NCI-H345 (cell line): ENCODE measurements around the gene MTURN.
"Not testable (repeated sequence)": the region's sequence is repeated elsewhere in the genome, so short reads cannot be mapped to it uniquely, and the experiment has no call there.

Experiments
- DNase-seq: peaks from one replicate; lab custom pipeline; 2025; lab: John Stamatoyannopoulos, UW

The MTURN gene

DNA sequence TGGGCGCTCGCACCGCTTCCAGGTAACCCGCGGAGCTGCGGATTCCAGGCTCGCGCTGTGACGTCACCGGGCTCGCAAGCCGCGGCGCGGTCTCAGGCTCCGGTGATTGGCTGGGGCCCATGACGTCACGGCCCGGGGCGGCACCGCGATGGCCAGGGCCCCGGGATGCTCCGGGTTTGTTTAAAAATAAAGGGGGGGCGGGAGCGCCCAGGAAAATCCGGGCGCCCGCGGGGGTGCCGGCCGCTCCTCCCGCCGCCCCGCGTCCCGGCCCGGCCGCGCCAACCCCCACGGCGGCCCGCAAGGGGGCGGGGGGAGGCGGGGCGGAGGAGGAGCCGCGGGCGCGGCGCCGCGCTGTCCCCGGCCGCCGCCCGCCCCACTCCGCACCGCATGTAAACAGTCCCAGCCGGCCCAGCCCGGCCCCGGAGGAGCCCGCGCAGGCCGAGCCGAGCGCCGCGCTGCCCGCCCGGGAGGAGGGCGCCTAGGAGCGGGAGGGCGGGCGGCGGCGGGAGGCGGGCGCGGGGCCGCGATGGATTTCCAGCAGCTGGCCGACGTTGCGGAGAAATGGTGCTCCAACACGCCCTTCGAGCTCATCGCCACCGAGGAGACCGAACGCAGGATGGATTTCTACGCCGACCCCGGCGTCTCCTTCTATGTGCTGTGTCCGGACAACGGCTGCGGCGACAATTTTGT is at the start of gene MTURN:
Gene MTURN (plus strand): TSS at position 376 of the 690 bp plus-strand sequence. CDS start 151 bp downstream, at position 527.
- DNase-seq, result peak; percentile 95

DNA sequence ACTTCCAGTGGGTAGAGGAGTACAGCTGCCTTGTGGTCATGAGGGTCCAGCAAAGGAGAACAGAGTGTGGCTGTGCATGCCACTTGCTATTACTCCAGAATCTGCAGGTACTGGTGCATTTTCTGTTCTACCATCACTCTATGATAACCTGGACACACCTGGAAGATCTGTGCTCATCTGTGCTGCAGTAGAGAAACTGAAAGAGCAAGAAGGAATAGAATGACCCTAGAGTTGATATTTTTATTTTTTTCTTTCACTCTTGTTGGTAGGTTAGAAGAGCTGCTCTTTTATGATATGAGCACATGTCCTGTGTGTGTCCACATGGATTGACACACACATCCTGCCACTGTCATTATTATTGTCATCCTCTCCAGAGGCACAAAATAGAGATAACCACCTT is 48.3 kb upstream of the MTURN start:
- DNase-seq, result no peak

DNA sequence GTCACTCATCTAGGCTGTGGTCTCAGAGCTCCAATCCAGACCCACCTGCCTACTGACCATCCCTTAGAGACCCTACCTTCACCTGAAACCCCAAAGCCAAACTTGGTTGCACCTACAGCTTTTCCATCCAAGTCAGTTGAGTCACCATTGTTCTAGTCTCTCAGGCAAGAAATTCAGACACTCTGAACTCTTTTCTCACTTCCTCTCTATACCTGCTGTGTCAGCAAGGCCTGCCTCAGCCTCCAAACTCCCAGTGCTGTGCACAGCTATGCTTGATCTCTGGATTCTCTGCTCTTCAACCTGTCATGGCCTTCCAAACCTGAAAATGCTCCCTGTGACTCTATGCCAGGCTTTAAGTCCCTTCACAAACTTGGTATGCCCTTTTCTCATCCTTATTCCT is 47.4 kb upstream of the MTURN start:
- no peak for DNase-seq

DNA sequence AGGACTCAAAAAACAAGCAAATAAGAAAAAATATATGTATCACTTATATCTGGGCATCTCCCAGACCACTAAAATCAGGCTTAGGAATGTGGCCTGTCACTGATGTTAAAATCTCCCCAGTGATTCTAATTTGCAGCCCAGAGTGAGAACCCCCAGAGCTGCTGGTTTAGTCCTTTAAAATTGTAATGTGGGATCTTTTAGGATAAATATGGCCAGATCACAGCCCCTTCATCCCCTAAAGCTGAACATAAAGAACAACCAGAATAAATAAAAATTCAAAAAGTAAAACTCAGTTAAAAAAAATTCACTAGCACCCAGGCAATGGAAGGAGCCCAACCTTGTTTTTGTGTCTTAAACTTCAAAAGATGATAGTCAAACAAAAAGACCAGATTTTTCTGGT is 46.4 kb upstream of the MTURN start:
- DNase-seq, result no peak

DNA sequence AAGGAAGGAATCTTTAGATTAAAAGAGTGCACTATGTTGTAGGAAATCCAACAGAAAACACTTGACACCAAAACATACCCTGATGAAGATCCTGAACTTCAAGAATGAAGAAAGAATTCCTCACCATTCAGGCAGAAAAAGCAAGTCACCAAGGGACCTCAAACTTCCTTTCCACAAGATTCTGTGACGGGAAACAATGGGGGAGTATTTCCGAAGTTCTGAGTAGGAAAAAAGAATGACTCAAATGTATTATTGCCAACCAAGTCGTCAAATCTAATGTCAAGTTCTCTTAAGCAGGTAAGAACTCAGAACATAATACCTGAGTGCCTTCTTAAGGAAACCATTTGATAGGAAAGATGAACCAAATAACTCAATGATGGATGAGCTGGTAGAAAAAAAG is 44.7 kb upstream of the MTURN start:
- DNase-seq, result no peak

DNA sequence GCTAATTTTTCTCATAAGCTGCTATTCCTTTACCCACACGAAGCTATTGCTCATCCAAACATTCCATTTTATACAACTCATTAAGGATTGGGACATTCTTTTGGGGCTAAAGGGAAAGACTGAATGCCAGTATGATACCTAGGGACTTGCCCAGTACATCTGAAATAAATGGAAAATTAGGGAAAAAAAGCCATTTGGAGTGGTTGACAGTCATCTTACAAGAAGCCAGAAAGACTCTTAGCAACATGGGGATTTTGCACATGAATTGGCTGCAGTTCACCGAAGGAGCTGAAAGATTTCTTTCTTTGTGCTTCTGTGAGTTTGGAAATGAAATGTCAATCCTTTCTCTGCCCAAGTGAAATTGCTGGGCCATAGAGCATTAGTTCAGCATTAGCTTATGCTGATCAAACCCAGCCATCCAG is 43.3 kb upstream of the MTURN start:
- no peak for DNase-seq

DNA sequence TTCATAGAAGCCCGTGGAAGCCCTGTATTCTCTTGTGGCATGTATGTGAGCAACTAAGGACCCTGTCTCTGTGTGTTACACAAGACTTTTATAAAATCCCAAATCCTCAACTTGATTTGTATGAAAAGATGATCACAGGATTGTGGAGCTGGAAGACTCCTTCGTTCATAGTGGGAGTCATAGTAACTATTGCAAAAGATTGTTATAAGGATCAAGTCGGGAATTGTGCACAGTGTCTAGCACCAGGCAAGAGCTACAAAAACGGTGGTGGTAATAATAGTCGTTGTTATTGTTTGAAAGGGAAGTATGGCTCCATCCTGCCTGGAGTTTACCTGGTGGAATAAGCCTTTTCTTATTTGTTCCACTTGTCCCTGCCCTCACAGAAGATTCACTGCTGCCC is 42.8 kb upstream of the MTURN start:
- no peak for DNase-seq

DNA sequence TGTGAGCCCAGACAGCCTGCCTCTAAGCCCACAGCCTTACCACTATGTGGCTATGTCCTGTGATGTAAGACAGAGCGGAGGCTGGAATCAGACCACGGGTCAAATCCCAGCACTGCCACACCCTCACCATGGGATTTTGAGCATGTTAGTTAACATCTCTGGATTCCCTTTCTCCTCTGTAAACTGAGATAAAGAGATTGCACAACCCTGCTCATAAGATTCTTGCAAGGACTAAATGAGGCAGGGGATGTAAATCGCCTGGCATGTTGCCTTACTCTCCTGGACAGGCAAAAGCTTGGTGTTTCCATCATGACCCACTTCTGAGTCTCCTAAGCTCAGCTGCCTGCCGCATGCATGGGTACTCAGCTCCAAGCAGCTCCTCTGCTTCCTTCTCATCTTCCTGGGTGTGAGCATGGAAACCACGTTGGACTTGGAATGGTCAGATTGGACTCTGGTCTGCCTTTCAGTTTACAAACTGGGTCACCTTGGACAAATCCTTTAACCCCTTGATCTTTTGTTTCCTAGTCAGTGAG is 41.3 kb upstream of the MTURN start:
- no peak for DNase-seq

DNA sequence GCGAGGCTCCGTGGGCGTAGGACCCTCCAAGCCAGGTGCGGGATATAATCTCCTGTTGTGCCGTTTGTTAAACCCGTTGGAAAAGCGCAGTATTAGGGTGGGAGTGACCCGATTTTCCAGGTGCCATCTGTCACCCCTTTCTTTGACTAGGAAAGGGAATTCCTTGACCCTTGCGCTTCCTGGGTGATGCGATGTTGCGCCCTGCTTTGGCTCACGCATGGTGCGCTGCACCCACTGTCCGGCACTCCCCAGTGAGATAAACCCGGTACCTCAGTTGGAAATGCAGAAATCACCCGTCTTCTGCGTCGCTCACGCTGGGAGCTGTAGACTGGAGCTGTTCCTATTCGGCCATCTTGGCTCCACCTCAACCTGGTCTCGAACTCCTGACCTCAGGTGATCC is 36.2 kb upstream of the MTURN start:
- not testable (repeated sequence) for DNase-seq

DNA sequence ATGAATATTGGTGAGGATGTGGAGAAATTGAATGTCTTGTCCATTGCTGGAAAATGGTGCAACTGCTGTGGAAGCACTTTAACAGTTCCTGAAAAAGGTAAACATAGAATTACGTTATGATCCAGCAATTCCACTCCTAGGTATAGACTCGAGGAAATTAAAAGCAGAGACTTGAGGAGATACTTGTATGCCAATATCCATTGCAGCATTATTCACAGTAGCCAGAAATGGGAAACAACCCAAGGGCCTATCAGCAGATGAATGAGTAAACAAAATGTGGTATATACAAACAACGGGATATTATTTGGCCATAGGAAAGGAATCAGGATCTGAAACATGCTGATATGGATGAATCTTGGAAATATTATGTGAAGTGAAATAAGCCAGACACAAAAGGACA is 32.5 kb upstream of the MTURN start:
- DNase-seq, result no peak

DNA sequence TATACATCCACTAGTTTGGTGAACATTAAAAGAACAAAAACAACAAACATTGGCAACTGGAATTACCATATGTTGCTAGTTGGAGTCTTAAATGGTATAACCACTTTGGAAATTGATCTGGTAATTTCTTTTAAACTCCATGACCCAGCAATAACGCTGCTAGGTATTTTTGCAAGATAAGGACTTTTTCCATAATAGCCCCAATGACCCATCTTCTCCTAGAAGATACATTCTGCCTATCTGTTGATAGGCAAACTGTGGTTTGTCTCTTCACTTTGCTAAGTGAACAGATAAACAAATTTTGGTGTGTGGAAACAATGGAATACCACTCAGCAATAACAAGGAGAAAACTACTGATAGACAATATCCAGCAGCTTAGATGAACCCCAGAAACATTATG is 30.6 kb upstream of the MTURN start:
- no peak for DNase-seq

DNA sequence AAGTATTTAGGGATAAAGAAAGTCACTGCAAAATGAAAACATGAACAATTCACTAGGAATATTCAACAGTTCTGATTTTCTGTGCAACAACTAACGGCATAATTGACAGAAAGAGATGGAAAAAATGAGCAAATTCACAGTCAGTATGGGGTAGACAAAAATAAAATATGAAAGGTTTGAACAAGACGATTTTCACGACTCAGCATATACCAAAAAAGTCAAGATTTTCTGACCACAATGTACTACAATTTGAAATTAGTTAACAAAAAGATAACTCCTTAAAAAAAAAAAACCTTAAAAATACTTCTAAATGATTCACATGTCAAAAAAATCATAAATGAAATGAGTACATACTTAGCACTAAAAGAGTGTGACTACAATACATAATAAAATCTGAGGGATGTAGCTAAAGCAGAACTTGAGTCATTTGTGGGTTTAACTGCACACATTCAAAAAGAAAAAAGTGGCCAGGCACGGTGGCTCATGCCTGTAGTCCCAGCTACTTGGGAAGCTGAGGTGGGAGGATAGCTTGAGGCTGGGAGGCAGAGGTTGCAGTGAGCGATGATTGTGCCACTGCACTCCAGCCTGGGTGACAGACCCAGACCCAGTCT is 22.6 kb upstream of the MTURN start:
- no peak for DNase-seq

DNA sequence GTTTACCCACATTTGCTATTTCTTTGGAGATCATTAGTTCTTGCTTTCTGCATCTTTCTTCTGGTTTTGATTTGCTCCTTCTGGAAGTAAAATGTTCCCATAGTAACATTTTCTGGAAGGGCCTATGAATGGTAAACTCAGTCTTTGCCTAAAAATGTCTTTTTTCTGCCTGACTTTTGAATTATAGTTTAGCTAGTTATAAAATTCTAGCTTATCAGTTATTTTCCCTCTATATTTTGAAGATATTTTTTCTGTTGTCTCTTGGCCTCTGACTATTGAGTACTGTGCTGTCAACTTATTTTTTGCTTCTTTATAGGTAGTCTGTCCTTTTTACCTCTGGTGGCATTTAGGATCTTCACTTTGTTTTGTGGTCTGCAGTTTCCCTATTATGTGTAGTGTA is 21.6 kb upstream of the MTURN start:
- DNase-seq, result no peak

DNA sequence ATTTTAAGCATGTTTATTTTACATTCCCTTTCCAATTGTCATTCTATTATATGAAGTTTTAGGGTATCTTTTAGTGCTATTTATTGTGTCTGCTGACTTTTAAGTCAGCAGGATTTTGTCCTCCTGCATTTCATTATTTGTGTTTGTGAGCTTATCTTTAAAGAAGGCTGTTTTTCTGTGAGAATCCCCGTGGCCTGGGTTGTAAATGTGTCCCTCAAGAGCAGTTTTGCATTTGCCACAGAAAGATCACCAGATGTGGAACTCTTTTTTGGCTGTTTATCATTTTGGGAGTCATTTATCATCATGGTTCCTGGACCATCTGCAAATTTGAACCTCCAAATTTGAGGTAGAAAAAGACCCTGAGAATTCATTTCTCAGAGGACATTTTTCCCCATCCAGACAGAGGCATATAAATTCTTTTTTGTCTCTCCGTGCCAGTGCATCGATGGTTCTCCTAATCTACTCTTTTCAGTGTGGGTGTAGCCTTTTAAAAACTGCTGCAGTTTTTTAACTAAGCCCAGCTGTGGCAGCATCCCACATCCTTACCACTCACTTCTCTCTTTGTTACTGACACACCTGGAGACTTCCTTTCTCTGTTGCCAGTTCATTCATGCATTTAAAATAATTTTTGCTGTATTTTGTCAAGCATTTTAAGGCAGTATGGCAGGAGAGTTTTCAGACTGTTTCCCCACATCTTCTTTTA is 20.1 kb upstream of the MTURN start:
- no peak for DNase-seq

DNA sequence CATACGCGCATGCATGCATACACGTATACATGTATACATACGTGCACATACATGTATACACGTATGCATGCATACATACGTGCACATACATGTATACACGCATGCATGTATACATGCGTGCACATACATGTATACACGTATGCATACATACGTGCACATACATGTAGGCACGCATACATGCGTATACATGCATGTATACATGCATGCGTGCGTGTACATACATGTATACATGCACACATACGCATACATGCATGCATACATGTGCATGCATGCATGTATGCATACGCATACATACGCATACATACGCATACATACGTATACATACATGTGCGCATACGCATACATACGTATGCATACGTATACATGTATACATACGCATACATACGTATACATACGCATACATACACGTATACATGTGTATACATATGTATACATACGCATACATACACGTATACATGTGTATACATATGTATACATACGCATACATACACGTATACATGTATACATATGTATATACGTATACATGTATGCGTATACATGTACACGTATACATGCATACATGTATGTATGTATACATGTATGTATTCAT is 19.0 kb upstream of the MTURN start:
- DNase-seq, result no peak

DNA sequence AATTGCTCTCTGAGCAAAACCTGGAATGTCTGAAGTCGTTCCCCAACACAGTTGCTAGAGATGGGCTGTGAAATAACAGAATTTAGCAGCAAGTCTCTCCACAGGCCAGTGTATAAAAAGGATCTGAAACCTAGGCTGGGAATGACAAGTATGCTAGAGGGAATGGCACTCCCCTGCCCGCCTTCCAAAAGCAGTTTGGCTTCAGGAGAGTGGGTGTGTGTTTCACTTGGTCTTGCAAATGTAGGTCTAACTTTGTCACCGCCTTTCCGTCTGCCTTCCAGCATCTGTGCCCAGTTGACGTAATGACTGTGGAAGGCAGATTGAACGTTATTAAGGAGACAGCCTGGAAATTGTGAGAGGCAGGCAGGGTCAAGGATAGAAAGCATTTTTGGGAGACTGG is 18.0 kb upstream of the MTURN start:
- DNase-seq, result no peak

DNA sequence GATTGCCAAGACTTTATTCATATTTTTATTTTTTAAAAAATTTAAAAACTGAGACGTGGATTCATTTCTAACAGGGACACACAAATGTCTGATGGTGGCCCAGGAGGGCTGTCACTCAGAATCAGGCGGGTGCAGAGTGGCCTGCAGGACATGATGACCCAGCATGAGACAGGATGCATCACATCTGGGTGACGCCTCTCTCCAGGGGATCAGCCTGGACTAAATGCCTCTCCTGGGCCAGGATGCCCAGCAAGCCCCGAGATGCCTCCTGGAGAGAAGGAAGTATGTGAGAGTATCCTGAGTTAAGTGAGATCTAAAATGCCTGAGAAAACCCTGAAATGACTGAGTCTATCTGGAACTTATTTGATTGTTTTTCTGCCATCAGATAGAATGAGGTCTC is 16.9 kb upstream of the MTURN start:
- no peak for DNase-seq

DNA sequence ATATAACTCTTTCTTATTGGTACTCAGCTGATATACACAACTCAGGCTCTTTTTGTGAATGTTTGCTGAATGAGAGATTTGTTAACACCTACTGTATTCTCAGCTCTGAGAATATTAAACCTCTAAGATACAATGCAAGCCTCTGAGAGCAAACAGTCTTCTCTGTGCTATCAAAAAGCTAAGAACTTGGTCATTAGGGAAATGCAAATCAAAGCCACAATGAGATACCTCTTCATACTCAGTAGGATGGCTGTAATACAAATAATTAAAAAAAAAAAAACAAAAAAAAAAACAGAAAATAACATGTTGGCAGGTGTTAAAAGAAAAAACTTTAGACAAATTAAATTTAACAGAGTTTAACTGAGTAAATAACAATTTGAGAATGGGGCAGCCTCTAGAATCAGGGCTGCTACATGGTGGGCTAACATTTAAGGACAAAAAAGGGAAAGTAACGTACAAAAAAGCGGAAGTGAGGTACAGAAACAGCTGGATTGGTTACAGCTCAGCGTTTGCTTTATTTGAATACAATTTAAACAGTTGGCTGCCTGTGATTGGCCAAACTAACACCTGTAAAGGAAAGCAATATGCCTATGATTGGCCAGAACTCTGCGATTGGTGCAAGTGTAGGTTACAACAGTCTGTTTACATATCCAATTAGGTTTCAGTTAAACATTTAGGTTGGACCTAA is 14.8 kb upstream of the MTURN start:
- DNase-seq, result no peak

DNA sequence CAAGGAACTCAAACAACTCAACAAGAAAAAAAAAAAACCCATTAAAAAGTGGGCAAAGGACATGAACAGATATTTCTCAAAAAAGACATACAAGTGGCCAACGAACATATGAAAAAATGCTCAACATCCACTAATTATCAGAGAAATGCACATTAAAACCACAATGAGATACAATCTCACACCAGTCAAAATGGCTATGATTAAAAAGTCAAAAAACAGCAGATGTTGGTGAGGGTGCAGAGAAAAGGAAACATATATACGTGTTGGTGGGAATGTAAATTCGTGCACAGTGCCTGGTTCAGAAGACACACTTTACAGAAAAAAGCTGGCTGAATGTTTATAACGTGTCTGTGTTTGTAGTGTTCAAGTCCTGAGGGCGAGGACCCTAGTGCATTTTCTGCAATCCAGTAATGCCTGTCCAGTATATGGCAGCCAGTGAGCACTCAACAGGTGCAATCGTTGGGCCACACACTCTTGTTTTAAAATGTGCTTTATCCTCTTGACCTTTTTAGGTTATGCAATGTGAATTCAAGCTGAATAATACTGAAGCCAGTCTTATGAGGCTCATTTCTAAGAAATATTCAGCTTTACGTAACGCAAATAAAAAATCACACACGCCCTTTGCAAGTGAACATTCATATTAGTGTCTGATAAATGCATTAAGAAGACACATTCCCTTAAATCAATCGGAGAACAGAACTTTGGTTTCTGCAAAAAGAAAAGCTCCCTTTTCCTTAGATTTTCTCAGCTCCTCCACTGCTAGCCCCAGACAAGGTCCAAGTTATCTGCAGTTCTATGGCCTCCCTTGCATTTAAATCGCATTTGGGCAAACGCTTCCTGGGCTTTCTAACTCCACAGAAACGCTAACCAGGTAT is 813 bp upstream of the MTURN start:
- no peak for DNase-seq

DNA sequence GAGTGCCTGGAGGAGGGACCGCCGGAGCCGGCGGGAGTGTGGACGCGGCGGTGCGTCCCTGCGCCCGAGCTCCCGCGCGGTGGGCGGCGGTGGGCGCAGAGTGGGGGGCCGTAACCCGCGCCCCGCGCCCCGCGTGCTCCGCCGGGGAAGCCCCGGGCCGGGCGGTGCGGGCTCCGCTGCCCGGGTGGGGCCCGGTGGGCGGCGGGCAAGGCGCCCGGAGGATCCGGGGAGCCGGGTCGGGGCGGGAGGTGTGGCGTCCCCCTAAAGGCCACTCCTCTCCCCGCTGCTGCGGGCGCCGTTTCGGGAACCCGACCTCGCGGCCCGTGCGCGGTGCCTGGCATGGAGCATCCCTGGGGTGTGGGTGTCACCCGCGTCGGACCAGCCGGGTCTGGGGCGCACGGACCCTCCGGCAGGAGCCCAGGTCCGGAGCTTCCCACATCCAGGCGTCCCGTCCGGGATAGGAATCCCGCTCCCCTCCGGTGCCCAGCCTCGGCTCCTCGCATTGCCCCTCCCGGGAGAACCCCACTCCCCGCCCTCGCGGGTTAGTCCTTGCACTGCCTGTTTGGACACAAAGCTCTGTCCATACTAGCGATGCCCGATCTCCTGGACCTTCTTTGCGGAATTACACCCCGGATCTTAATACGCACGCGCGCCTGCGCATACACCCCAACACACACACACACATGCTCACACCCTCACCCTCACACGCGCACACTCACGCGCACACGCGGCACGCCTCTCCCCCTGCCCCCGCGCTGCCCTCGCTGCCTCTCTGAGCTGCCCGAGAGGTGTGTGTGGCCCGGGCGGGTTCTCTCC is 723 bp downstream of the MTURN start:
- peak; percentile 52 for DNase-seq
